ENCODE data around the gene G0S2. TPM values are rescaled to one million over a fixed set of nuclear protein-coding genes. Genes with fewer than 3 reads are reported as not detected.

Gene G0S2
- total and polyA plus RNA-seq, 9 of the 15 experiments (the other 6 are each of a cell fraction or from before 2014, with no cell fraction given), result 0.18 to 65.6 (median 11.4) TPM

DNA sequence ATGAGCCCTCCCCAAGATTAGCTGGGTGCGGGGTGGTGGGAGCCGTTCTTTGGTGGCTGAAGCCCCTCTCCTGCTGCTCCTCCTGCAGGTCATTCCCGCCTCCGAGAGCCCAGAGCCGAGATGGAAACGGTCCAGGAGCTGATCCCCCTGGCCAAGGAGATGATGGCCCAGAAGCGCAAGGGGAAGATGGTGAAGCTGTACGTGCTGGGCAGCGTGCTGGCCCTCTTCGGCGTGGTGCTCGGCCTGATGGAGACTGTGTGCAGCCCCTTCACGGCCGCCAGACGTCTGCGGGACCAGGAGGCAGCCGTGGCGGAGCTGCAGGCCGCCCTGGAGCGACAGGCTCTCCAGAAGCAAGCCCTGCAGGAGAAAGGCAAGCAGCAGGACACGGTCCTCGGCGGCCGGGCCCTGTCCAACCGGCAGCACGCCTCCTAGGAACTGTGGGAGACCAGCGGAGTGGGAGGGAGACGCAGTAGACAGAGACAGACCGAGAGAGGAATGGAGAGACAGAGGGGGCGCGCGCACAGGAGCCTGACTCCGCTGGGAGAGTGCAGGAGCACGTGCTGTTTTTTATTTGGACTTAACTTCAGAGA is 448 bp downstream of the G0S2 start (continued):
- TF ChIP-seq, protein P1, sequence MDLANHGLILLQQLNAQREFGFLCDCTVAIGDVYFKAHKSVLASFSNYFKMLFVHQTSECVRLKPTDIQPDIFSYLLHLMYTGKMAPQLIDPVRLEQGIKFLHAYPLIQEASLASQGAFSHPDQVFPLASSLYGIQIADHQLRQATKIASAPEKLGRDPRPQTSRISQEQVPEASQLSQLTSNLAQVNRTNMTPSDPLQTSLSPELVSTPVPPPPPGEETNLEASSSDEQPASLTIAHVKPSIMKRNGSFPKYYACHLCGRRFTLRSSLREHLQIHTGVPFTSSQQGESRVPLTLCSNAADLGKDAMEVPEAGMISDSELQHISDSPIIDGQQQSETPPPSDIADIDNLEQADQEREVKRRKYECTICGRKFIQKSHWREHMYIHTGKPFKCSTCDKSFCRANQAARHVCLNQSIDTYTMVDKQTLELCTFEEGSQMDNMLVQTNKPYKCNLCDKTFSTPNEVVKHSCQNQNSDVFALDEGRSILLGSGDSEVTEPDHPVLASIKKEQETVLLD (IDR thresholded peaks at IDR 0.05), result no peak
- TF ChIP-seq, protein P2, sequence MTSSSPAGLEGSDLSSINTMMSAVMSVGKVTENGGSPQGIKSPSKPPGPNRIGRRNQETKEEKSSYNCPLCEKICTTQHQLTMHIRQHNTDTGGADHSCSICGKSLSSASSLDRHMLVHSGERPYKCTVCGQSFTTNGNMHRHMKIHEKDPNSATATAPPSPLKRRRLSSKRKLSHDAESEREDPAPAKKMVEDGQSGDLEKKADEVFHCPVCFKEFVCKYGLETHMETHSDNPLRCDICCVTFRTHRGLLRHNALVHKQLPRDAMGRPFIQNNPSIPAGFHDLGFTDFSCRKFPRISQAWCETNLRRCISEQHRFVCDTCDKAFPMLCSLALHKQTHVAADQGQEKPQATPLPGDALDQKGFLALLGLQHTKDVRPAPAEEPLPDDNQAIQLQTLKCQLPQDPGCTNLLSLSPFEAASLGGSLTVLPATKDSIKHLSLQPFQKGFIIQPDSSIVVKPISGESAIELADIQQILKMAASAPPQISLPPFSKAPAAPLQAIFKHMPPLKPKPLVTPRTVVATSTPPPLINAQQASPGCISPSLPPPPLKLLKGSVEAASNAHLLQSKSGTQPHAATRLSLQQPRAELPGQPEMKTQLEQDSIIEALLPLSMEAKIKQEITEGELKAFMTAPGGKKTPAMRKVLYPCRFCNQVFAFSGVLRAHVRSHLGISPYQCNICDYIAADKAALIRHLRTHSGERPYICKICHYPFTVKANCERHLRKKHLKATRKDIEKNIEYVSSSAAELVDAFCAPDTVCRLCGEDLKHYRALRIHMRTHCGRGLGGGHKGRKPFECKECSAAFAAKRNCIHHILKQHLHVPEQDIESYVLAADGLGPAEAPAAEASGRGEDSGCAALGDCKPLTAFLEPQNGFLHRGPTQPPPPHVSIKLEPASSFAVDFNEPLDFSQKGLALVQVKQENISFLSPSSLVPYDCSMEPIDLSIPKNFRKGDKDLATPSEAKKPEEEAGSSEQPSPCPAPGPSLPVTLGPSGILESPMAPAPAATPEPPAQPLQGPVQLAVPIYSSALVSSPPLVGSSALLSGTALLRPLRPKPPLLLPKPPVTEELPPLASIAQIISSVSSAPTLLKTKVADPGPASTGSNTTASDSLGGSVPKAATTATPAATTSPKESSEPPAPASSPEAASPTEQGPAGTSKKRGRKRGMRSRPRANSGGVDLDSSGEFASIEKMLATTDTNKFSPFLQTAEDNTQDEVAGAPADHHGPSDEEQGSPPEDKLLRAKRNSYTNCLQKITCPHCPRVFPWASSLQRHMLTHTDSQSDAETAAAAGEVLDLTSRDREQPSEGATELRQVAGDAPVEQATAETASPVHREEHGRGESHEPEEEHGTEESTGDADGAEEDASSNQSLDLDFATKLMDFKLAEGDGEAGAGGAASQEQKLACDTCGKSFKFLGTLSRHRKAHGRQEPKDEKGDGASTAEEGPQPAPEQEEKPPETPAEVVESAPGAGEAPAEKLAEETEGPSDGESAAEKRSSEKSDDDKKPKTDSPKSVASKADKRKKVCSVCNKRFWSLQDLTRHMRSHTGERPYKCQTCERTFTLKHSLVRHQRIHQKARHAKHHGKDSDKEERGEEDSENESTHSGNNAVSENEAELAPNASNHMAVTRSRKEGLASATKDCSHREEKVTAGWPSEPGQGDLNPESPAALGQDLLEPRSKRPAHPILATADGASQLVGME (CRISPR knock-in tag; IDR thresholded peaks at IDR 0.05), result 0 out of 2 replicates have a peak, but pooled peaks have one; percentile 32
- TF ChIP-seq LARP7 (IDR thresholded peaks at IDR 0.05) (no peak), POLR2AphosphoS5 (IDR thresholded peaks at IDR 0.05; ENCODE audit: control insufficient read depth, insufficient read depth, low read depth, low read length) (no peak), CREM (IDR thresholded peaks at IDR 0.05; ENCODE audit: low read depth) (no peak), ZNF561 (CRISPR knock-in tag; conservative IDR thresholded peaks at IDR 0.05) (no peak), HNRNPL (IDR thresholded peaks at IDR 0.05; ENCODE audit: low read depth, low read length) (no peak), MEF2D (tag; conservative IDR thresholded peaks at IDR 0.05; ENCODE audit: low read depth) (no peak), CHD1 (IDR thresholded peaks at IDR 0.05; ENCODE audit: low read length) (no peak), ERF (CRISPR knock-in tag; IDR thresholded peaks at IDR 0.05) (peak; percentile 58), TEAD4 (IDR thresholded peaks at IDR 0.05; ENCODE audit: low read length) (0 out of 2 replicates have a peak, but pooled peaks have one; percentile 6), TEAD4 (CRISPR knock-in tag; IDR thresholded peaks at IDR 0.05; ENCODE audit: borderline replicate concordance) (no peak), RHOXF2B (CRISPR knock-in tag; conservative IDR thresholded peaks at IDR 0.05) (no peak)

Measured in K562 (cell line).